ENCODE measurements around the gene AHCYL2.
"Not testable (repeated sequence)": the region's sequence is repeated elsewhere in the genome, so short reads cannot be mapped to it uniquely, and the experiment has no call there.

AHCYL2 gene

DNA sequence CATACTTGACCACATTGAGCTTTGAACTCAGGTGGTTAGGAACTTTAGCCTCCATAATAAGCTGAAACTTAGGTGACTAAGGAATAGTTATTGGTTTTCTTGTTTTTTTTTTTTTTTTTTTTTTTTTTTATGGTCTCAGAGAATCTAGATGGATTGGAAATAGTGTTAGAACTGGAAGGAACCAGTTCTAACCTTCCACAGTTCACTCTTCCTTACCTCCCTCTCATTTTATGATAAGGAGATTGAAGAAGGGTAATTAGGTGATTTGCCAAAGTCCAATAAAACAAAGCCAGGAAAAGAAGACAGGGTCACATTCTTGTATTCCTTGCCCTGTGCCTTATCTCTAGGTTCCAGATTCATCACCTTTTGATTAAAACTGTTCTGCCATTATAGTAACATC lies 137.7 kb downstream of the AHCYL2 start:
- in situ Hi-C loops (cut with MboI; ENCODE audit: low sequenced_read_pairs, unreplicated experiment), result no loop called here
- TF ChIP-seq, protein P1, sequence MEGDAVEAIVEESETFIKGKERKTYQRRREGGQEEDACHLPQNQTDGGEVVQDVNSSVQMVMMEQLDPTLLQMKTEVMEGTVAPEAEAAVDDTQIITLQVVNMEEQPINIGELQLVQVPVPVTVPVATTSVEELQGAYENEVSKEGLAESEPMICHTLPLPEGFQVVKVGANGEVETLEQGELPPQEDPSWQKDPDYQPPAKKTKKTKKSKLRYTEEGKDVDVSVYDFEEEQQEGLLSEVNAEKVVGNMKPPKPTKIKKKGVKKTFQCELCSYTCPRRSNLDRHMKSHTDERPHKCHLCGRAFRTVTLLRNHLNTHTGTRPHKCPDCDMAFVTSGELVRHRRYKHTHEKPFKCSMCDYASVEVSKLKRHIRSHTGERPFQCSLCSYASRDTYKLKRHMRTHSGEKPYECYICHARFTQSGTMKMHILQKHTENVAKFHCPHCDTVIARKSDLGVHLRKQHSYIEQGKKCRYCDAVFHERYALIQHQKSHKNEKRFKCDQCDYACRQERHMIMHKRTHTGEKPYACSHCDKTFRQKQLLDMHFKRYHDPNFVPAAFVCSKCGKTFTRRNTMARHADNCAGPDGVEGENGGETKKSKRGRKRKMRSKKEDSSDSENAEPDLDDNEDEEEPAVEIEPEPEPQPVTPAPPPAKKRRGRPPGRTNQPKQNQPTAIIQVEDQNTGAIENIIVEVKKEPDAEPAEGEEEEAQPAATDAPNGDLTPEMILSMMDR (IDR thresholded peaks at IDR 0.05; ENCODE audit: borderline replicate concordance, control extremely low read depth, extremely low read depth, insufficient read depth, missing control alignments), result no peak

DNA sequence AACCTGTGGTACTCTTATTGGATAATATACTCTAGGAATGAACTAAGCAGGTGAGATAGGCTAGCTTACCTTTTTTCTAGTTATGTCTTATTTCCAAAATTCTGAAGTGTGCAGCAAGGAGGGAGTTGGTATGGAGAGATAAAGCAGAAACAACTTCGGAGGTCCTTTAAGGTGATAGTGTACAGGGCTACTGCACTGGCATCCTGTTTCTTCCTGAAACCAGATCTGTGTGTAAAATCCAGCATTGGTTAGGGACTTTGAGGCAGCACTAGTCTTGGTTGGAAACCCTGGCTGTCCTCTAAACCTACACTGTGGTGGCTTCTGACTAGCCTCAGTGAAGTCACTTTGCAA lies 142.5 kb downstream of the AHCYL2 start:
- DNase-seq (ENCODE audit: low spot score), result no peak
- TF ChIP-seq, protein P1 (IDR thresholded peaks at IDR 0.05; ENCODE audit: borderline replicate concordance, control extremely low read depth, extremely low read depth, insufficient read depth, missing control alignments), result no peak
- in situ Hi-C loops (cut with MboI; ENCODE audit: low sequenced_read_pairs, unreplicated experiment), result no loop called here

More for the DNA sequence above, 137.7 kb downstream of the AHCYL2 start:
- DNase-seq (ENCODE audit: low spot score), result no peak

DNA sequence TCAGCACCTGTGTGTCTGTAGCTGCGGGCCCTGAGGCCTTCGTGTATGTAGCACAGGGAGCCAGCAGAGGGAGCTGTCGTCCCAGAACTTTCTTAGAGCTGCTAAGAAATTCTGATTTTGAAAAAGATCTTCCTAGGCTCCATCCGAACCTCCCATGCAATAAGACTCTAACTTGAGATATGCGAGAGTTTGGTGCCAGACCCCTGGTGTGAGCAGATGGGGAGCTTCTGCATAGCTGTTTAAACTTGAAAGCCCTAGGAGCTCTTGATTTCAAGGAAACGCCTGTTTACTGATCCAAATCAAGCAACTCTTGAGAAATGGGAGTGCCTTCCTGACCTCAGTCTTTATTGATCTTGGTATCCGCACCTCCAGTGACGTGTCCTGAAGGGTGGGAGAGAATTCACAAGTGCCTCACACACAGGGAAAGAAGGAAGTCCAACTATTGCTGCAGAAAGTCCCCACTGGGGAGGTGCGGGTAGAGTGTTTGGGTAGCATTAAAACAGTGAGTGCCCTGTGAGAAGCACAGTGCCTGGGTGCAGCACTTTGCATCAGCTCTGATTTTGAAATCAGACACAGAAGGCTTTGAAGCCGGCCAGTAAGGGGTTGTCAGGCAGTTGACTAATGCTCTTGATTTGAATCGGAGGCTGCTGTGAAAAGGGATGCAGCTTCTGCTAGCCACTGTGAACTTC lies 143.0 kb downstream of the AHCYL2 start:
- TF ChIP-seq, protein P1 (IDR thresholded peaks at IDR 0.05; ENCODE audit: borderline replicate concordance, control extremely low read depth, extremely low read depth, insufficient read depth, missing control alignments), result peak; percentile 85
- in situ Hi-C loops (cut with MboI; ENCODE audit: low sequenced_read_pairs, unreplicated experiment), result no loop called here
- peak; percentile 76 for DNase-seq (ENCODE audit: low spot score)

DNA sequence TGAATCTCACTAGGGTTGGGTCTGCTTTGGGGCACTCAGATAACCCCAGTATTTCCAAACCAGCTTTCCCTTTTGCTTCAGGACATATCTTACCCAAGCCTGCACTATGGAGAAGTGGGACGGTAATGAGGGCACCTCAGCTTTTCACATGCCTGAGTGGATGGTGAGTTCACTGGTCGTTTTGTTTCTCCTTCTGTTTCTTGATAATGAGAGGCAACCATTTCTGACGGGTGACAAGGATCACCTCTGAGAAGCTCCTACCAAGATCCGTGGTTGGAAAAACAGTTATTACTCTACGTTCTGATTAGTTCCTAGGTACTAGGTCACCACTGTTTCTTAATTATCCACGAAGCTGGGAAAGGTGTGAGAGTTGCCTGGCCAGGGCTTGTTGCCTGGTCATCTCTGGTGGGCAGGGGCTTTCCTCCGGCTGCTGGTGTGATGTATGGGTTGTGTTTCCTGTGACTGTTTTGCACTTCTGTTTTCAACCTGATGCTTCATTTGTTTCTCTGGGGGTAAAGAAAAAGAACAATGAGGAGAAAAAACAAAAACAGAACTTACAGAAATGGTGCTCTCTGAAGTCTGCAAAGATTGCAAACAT lies 143.7 kb downstream of the AHCYL2 start:
- peak; percentile 45 for DNase-seq (ENCODE audit: low spot score)
- TF ChIP-seq, protein P1 (IDR thresholded peaks at IDR 0.05; ENCODE audit: borderline replicate concordance, control extremely low read depth, extremely low read depth, insufficient read depth, missing control alignments), result no peak
- in situ Hi-C loops (cut with MboI; ENCODE audit: low sequenced_read_pairs, unreplicated experiment), result no loop called here

DNA sequence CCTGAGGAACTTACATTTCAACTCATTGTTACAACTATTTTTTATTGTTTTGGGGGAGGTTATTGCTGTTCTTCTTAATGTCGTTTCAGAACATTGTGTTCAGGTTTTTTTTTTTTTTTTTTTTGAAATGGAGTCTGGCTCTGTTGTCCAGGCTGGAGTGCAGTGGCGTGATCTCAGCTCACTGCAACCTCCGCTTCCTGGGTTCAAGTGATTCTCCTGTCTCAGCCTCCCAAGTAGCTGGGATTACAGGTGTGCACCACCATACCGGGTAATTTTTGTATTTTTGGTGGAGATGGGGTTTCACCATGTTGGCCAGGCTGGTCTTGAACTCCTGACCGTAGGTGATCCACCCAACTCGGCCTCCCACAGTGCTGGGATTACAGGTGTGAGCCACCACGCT lies 144.6 kb downstream of the AHCYL2 start:
- in situ Hi-C loops (cut with MboI; ENCODE audit: low sequenced_read_pairs, unreplicated experiment); DNase-seq (ENCODE audit: low spot score): not testable (repeated sequence)

DNA sequence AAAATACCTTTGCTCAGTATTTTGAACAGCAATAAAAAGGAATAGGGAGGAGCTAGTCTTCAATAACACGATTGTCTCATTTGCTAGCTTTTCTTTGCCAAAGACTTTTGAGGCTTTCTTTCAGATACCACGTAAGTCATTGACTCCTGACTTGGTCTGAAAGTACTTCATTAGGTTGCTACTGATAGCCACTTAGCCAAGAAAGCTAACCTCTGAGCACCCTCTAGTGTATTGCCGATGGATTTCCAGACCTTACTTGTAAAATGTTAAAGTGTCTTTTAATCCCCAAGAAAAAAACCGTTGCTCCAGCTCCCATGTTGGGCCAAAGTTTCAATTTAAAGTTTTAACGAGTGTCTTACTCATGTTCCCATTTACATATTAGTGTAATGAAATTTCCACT lies 146.0 kb downstream of the AHCYL2 start:
- no peak for DNase-seq (ENCODE audit: low spot score)

DNA sequence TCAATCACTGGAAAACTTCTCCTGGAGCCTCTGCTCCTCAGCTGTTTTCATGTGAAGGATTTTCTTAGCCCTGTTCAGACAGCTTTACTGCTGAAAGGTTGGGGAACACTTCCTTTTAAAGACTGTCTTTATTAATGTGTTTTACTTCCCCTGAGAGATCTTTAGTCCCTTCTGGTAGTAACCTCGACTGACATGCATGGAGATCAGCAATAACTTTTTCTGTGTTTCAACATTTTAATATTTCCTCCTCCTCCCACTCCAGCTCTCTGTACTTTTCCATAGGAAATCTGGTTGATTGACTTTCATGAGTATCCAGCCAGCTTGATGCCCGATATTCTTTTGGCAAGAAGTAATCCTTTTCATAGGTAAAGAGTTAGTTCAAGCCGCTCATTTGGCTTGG lies 146.7 kb downstream of the AHCYL2 start:
- in situ Hi-C loops (cut with MboI; ENCODE audit: low sequenced_read_pairs, unreplicated experiment), result no loop called here
- DNase-seq (ENCODE audit: low spot score), result no peak
- TF ChIP-seq, protein P1 (IDR thresholded peaks at IDR 0.05; ENCODE audit: borderline replicate concordance, control extremely low read depth, extremely low read depth, insufficient read depth, missing control alignments), result no peak

More for the DNA sequence above, 146.0 kb downstream of the AHCYL2 start:
- in situ Hi-C loops (cut with MboI; ENCODE audit: low sequenced_read_pairs, unreplicated experiment), result no loop called here
- TF ChIP-seq, protein P1 (IDR thresholded peaks at IDR 0.05; ENCODE audit: borderline replicate concordance, control extremely low read depth, extremely low read depth, insufficient read depth, missing control alignments), result no peak
